WTC11 (cell line): ENCODE measurements around the gene PDZRN3. TPM values are rescaled to one million over a fixed set of nuclear protein-coding genes. Genes with fewer than 3 reads are reported as not detected.

ENCODE experiments used
- ATAC-seq: fragments of 200-7000 bp; cut with Tn5 transposase; 2 replicates; pipeline ENCODE4 v1.10.0; 2021; ENCODE audit warnings: mild to moderate bottlenecking, moderate library complexity
- CTCF ChIA-PET: fragments of 300-600 bp; sonication (Branson Sonifier 250); formaldehyde crosslinking; loops from one replicate; lab custom pipeline; 2021; ENCODE audit warnings: antibody characterized with exemption; lab: Charles Lee
- POLR2A ChIA-PET: fragments of 350-600 bp; sonication (Branson Sonifier 250); formaldehyde crosslinking; loops from one replicate; lab custom pipeline; 2021; ENCODE audit warnings: antibody characterized with exemption; lab: Charles Lee
- DNase-seq: peaks from one replicate; pipeline ENCODE4 v3.0.0; 2021; ENCODE audit warnings: low spot score
- H3K27ac Mint-ChIP-seq: 2 replicates; pipeline ENCODE4 v1.8.0; 2021; ENCODE audit warnings: mixed read lengths
- H3K27me3 Mint-ChIP-seq: 2 replicates; pipeline ENCODE4 v1.8.0; 2021; ENCODE audit warnings: low read depth, mild to moderate bottlenecking, moderate library complexity, mixed read lengths
- H3K36me3 Mint-ChIP-seq: 2 replicates; pipeline ENCODE4 v1.8.0; 2021; ENCODE audit warnings: mixed read lengths
- H3K4me1 Mint-ChIP-seq: 2 replicates; pipeline ENCODE4 v1.8.0; 2022; ENCODE audit warnings: mixed read lengths
- H3K4me3 Mint-ChIP-seq: 2 replicates; pipeline ENCODE4 v1.8.0; 2021; ENCODE audit warnings: mild to moderate bottlenecking, moderate library complexity, mixed read lengths
- H3K9me3 Mint-ChIP-seq: 2 replicates; pipeline ENCODE4 v1.8.0; 2021; ENCODE audit warnings: mixed read lengths
- AFF4 ChIP-seq: sonication (generic); formaldehyde crosslinking; IDR thresholded peaks from 2 replicates; pipeline ENCODE4 v1.8.1; 2023; ENCODE audit warnings: mild to moderate bottlenecking, missing genetic modification reagents, borderline replicate concordance
- ATF1 ChIP-seq: sonication (generic); formaldehyde crosslinking; IDR thresholded peaks from 2 replicates; pipeline ENCODE4 v1.8.1; 2023; ENCODE audit warnings: mild to moderate bottlenecking, moderate library complexity, missing genetic modification reagents
- ATF3 ChIP-seq: sonication (generic); formaldehyde crosslinking; conservative IDR thresholded peaks from 2 replicates; pipeline ENCODE4 v1.8.1; 2022; ENCODE audit warnings: mild to moderate bottlenecking, missing genetic modification reagents
- CREM ChIP-seq: sonication (generic); formaldehyde crosslinking; IDR thresholded peaks from 2 replicates; pipeline ENCODE4 v1.8.1; 2022; ENCODE audit warnings: mild to moderate bottlenecking, missing genetic modification reagents, moderate library complexity
- ELF4 ChIP-seq: sonication (generic); formaldehyde crosslinking; IDR thresholded peaks from 2 replicates; pipeline ENCODE4 v1.8.1; 2022; ENCODE audit warnings: low read depth, mild to moderate bottlenecking, moderate library complexity, missing genetic modification reagents
- FOXP1 ChIP-seq: sonication (generic); formaldehyde crosslinking; IDR thresholded peaks from 2 replicates; pipeline ENCODE4 v1.8.0; 2022; ENCODE audit warnings: missing genetic modification reagents, mild to moderate bottlenecking, moderate library complexity, borderline replicate concordance
- GRHL2 ChIP-seq: fragments of 250-450 bp; sonication (Bioruptor Pico); IDR thresholded peaks from 2 replicates; pipeline ENCODE4 v1.8.0; 2022; ENCODE audit warnings: mild to moderate bottlenecking, moderate library complexity; ENCODE audit not compliant: insufficient replicate concordance, severe bottlenecking
- NFATC4 ChIP-seq: fragments of 250-450 bp; sonication (Bioruptor Pico); IDR thresholded peaks from 2 replicates; pipeline ENCODE4 v1.9.0; 2021; ENCODE audit warnings: mild to moderate bottlenecking
- NR3C1 ChIP-seq: sonication (generic); formaldehyde crosslinking; conservative IDR thresholded peaks from 2 replicates; pipeline ENCODE4 v1.8.1; 2023; ENCODE audit warnings: low read depth, mild to moderate bottlenecking, missing genetic modification reagents
- PREB ChIP-seq: sonication (generic); formaldehyde crosslinking; IDR thresholded peaks from 2 replicates; pipeline ENCODE4 v1.8.1; 2022; ENCODE audit warnings: mild to moderate bottlenecking, missing genetic modification reagents, moderate library complexity, borderline replicate concordance
- PRRX2 ChIP-seq: fragments of 250-450 bp; sonication (Bioruptor Pico); IDR thresholded peaks from 2 replicates; pipeline ENCODE4 v1.8.0; 2021; ENCODE audit warnings: mild to moderate bottlenecking
- TEAD1 ChIP-seq: sonication (generic); formaldehyde crosslinking; IDR thresholded peaks from 2 replicates; pipeline ENCODE4 v1.8.0; 2022; ENCODE audit warnings: mild to moderate bottlenecking, missing genetic modification reagents
- TEAD4 ChIP-seq: sonication (generic); formaldehyde crosslinking; IDR thresholded peaks from 2 replicates; pipeline ENCODE4 v1.8.0; 2022; ENCODE audit warnings: mild to moderate bottlenecking, missing genetic modification reagents
- TP53 ChIP-seq: sonication (generic); formaldehyde crosslinking; IDR thresholded peaks from 2 replicates; pipeline ENCODE4 v1.8.1; 2023; ENCODE audit warnings: mild to moderate bottlenecking, missing genetic modification reagents
- USF2 ChIP-seq: sonication (generic); formaldehyde crosslinking; IDR thresholded peaks from 2 replicates; pipeline ENCODE4 v1.8.1; 2023; ENCODE audit warnings: mild to moderate bottlenecking, missing genetic modification reagents, moderate library complexity
- ZBTB43 ChIP-seq: sonication (generic); formaldehyde crosslinking; IDR thresholded peaks from 2 replicates; pipeline ENCODE4 v1.8.1; 2023; ENCODE audit warnings: mild to moderate bottlenecking, missing genetic modification reagents
- ZNF512 ChIP-seq: sonication (generic); formaldehyde crosslinking; IDR thresholded peaks from 2 replicates; pipeline ENCODE4 v1.8.1; 2022; ENCODE audit warnings: missing genetic modification reagents, borderline replicate concordance
- total RNA-seq: library from RNA; stranded (reverse); gene quantifications from 3 replicates; pipeline ENCODE4 v1.2.3, GENCODE V29; 2021
- TF ChIP-seq, protein P1 (sequence below): sonication (generic); formaldehyde crosslinking; conservative IDR thresholded peaks from 2 replicates; pipeline ENCODE4 v1.8.1; 2023; ENCODE audit warnings: mild to moderate bottlenecking, low read depth, missing genetic modification reagents, moderate library complexity
- TF ChIP-seq, protein P2 (sequence below): sonication (generic); formaldehyde crosslinking; IDR thresholded peaks from 2 replicates; pipeline ENCODE4 v1.8.1; 2022; ENCODE audit warnings: low read depth, mild to moderate bottlenecking, moderate library complexity, missing genetic modification reagents, borderline replicate concordance

PDZRN3 gene
- total RNA-seq, 1 experiment from 2014 or later, result 9.5 TPM

DNA sequence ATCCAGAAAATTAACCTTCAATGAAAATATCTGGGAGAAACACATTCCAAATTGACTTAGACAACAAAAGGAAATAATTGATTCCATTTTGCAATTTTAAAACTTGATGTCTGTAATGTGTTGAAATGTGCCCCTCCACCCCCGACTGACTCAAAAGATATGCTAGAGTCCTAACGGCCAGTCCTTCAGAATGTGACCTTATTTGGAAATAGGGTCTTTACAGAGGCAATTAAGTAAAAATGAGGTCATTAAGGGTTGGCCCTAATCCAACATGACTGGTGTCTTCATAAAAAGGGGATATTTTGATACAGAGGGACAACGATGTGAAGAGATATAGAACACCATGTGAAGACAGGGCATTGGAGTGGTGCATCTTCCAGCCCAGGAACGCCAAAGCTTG lies 153.9 kb downstream of the PDZRN3 start:
- DNase-seq (no peak), ATAC-seq (no peak)
- Mint-ChIP-seq H3K4me3 (no peak overlapping the region), H3K9me3 (no peaks in the 10 kb centered on the region), H3K27me3 (no peaks in the 10 kb centered on the region), H3K27ac (no peak overlapping the region), H3K4me1 (peaks cover 51% of the 10 kb centered on the region), H3K36me3 (no peaks in the 10 kb centered on the region)
- ChIA-PET CTCF (interaction anchor here (1.0 to 1.2 kb wide), 2 partner anchors 31 to 37 kb away, joined by 3 read pairs; no protein-coding TSS in a partner anchor), POLR2A (no interaction called here)
- no peak for TF ChIP-seq ATF3
- no peak for TF ChIP-seq ZNF512 (CRISPR knock-in tag)
- no peak for TF ChIP-seq FOXP1 (CRISPR knock-in tag)
- TF ChIP-seq TP53 (CRISPR knock-in tag), result no peak
- TF ChIP-seq NFATC4 (CRISPR knock-in tag), result no peak
- no peak for TF ChIP-seq NR3C1 (CRISPR knock-in tag)

- Mint-ChIP-seq H3K27me3 (no peaks in the 10 kb centered on the region), H3K36me3 (no peaks in the 10 kb centered on the region), H3K27ac (no peak overlapping the region), H3K9me3 (no peaks in the 10 kb centered on the region), H3K4me1 (peaks cover 38% of the 10 kb centered on the region), H3K4me3 (no peak overlapping the region)
- DNase-seq, result no peak
- ATAC-seq, result no peak
- POLR2A ChIA-PET, result no interaction called here
- CTCF ChIA-PET, result no interaction called here
- TF ChIP-seq, protein P1, sequence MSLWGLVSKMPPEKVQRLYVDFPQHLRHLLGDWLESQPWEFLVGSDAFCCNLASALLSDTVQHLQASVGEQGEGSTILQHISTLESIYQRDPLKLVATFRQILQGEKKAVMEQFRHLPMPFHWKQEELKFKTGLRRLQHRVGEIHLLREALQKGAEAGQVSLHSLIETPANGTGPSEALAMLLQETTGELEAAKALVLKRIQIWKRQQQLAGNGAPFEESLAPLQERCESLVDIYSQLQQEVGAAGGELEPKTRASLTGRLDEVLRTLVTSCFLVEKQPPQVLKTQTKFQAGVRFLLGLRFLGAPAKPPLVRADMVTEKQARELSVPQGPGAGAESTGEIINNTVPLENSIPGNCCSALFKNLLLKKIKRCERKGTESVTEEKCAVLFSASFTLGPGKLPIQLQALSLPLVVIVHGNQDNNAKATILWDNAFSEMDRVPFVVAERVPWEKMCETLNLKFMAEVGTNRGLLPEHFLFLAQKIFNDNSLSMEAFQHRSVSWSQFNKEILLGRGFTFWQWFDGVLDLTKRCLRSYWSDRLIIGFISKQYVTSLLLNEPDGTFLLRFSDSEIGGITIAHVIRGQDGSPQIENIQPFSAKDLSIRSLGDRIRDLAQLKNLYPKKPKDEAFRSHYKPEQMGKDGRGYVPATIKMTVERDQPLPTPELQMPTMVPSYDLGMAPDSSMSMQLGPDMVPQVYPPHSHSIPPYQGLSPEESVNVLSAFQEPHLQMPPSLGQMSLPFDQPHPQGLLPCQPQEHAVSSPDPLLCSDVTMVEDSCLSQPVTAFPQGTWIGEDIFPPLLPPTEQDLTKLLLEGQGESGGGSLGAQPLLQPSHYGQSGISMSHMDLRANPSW, result no peak
- TF ChIP-seq NR3C1 (CRISPR knock-in tag) (no peak), ELF4 (CRISPR knock-in tag) (no peak), TEAD4 (no peak), ATF1 (no peak), PRRX2 (CRISPR knock-in tag) (no peak), ZBTB43 (CRISPR knock-in tag) (no peak), USF2 (CRISPR knock-in tag) (no peak), PREB (CRISPR knock-in tag) (no peak), NFATC4 (CRISPR knock-in tag) (no peak), TEAD1 (CRISPR knock-in tag) (no peak), AFF4 (CRISPR knock-in tag) (no peak), CREM (no peak), ZNF512 (CRISPR knock-in tag) (no peak), GRHL2 (CRISPR knock-in tag) (no peak)
- TF ChIP-seq, protein P2, sequence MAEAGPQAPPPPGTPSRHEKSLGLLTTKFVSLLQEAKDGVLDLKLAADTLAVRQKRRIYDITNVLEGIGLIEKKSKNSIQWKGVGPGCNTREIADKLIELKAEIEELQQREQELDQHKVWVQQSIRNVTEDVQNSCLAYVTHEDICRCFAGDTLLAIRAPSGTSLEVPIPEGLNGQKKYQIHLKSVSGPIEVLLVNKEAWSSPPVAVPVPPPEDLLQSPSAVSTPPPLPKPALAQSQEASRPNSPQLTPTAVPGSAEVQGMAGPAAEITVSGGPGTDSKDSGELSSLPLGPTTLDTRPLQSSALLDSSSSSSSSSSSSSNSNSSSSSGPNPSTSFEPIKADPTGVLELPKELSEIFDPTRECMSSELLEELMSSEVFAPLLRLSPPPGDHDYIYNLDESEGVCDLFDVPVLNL, result no peak
Measured at GRCh38 chr3:73469331-73469730, 155.4 kb downstream of the PDZRN3 start.
